Prostate gland (tissue), 2 donors: ENCODE measurements around the gene IGFBP3. TPM values are rescaled to one million over a fixed set of nuclear protein-coding genes. Genes with fewer than 3 reads are reported as not detected.

ENCODE experiments used
- DNase-seq: peaks from one replicate; pipeline ENCODE4 v3.0.0-alpha.2; 2019; ENCODE audit warnings: low spot score
- H3K27ac ChIP-seq, 2 donors: fragments of 200-600 bp; sonication (generic); 2 replicates each; pipeline ENCODE4 v1.5.1; 2017 to 2019
- H3K27me3 ChIP-seq: fragments of 200-600 bp; sonication (generic); replicated peaks from 2 replicates; pipeline ENCODE4 v1.5.1; 2019; ENCODE audit not compliant: insufficient read depth
- H3K36me3 ChIP-seq, 2 donors: fragments of 200-600 bp; sonication (generic); 1 replicate in 1 of 2; 2 replicates in 1 of 2; pipeline versions ENCODE4 v1.5.1 to v1.8.1; 2017 to 2019
- H3K4me1 ChIP-seq: fragments of 200-600 bp; sonication (generic); replicated peaks from 2 replicates; pipeline ENCODE4 v1.5.1; 2019
- H3K4me3 ChIP-seq, 2 donors: fragments of 200-600 bp; sonication (generic); 2 replicates each; pipeline ENCODE4 v1.5.1; 2017 to 2019
- H3K9me3 ChIP-seq: fragments of 200-600 bp; sonication (generic); 2 replicates; pipeline ENCODE4 v1.5.1; 2017
- POLR2A ChIP-seq: fragments of 450-650 bp; IDR thresholded peaks from one replicate; pipeline ENCODE4 v1.6.1; 2016; ENCODE audit warnings: antibody characterized with exemption, mild to moderate bottlenecking
- POLR2AphosphoS5 ChIP-seq: sonication (generic); formaldehyde crosslinking; IDR thresholded peaks from one replicate; pipeline ENCODE4 v1.6.1; 2017; ENCODE audit warnings: antibody characterized with exemption
- WGBS: methylation state at CpG from one replicate; pipeline ENCODE4 v1.1.5; 2018; 5-methylcytosine and 5-hydroxymethylcytosine counted together
- intact Hi-C: fragments of 100-400 bp; cut with DNase I; formaldehyde crosslinking; loops from one replicate; pipeline ENCODE4 v1.14.2; 2022
- total RNA-seq, 2 donors: library from RNA; depleted of rRNA; stranded (reverse); fragments of >200 nt; gene quantifications; one replicate each; pipeline ENCODE4 v1.1.0, GENCODE V29; 2016
- TF ChIP-seq, protein P1 (sequence below), 4 experiments: fragments of 200-600 bp in 2 of 4; fragments of 450-650 bp in 2 of 4; sonication (generic) in 2 of 4; IDR thresholded peaks; 1 replicate in 3 of 4; 2 replicates in 1 of 4; pipeline ENCODE4 v1.5.1; 2016 to 2019; ENCODE audit warnings: antibody characterized with exemption in 4 of 4, mild to moderate bottlenecking in 2 of 4, moderate library complexity in 2 of 4

Gene IGFBP3
- total RNA-seq, 2 donors from 2014 or later: 71.6 to 105 TPM

DNA sequence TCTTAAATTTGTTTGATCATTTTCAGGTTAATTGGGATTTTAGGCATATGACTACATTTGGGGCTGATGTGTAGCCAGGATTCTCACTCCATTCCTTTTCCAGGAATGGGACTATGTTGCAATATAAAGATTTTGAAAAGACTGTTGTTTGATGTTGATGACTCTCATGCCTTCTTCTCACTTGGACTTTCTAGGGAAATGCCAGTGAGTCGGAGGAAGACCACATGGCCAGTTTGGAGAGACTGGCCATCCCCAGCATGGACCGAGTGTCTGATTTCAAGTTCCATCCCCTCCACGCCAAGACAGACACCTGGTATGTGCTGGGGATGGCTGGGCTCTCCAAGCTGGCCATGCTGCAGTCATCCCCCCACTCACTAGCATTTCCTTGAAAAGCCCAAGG lies 5.5 kb downstream of the IGFBP3 start:
- no peaks in the 10 kb centered on the region for H3K27me3 ChIP-seq
- H3K4me1 ChIP-seq: no peaks in the 10 kb centered on the region
- 87% methylated on average over 3 of the region's 3 CpGs for WGBS
- H3K27ac ChIP-seq: no peak overlapping the region
- no peak for DNase-seq
- H3K4me3 ChIP-seq: no peak overlapping the region
- H3K9me3 ChIP-seq: no peaks in the 10 kb centered on the region
- TF ChIP-seq POLR2A (no peak), POLR2AphosphoS5 (no peak)
- TF ChIP-seq, protein P1, sequence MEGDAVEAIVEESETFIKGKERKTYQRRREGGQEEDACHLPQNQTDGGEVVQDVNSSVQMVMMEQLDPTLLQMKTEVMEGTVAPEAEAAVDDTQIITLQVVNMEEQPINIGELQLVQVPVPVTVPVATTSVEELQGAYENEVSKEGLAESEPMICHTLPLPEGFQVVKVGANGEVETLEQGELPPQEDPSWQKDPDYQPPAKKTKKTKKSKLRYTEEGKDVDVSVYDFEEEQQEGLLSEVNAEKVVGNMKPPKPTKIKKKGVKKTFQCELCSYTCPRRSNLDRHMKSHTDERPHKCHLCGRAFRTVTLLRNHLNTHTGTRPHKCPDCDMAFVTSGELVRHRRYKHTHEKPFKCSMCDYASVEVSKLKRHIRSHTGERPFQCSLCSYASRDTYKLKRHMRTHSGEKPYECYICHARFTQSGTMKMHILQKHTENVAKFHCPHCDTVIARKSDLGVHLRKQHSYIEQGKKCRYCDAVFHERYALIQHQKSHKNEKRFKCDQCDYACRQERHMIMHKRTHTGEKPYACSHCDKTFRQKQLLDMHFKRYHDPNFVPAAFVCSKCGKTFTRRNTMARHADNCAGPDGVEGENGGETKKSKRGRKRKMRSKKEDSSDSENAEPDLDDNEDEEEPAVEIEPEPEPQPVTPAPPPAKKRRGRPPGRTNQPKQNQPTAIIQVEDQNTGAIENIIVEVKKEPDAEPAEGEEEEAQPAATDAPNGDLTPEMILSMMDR (IDR thresholded peaks at IDR 0.05): no peak
- no peaks in the 10 kb centered on the region for H3K36me3 ChIP-seq
- intact Hi-C loops: loop anchor here (5.0 kb wide), 1 partner anchor 1337 kb away; no protein-coding TSS in a partner anchor

DNA sequence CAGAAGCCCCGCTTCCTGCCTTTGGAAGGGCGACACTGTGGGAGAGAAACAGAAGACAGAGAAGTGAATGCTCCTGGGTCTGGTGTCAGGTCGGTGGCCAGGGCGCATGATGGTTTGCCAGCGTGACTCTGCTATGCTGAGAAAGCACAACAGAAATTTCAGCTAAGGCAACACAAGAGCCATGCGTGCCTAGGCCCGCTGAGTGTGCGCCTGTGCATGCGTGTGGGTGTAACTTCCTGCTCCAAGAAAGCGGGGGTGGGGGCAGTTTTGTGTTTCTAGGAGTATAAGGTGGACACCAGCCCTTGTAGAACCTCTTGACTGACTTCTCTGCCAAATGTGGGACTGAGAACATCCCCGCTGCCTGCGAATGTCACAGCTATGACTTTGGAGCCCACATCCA lies 6.2 kb downstream of the IGFBP3 start:
- Histone ChIP-seq H3K36me3 (no peaks in the 10 kb centered on the region), H3K4me1 (no peaks in the 10 kb centered on the region), H3K27me3 (no peaks in the 10 kb centered on the region), H3K9me3 (no peaks in the 10 kb centered on the region), H3K27ac (no peak overlapping the region), H3K4me3 (no peak overlapping the region)
- DNase-seq: no peak
- WGBS: 91% methylated on average over 12 of the region's 12 CpGs
- TF ChIP-seq, protein P1 (IDR thresholded peaks at IDR 0.05): no peak
- TF ChIP-seq POLR2AphosphoS5 (no peak), POLR2A (no peak)
- intact Hi-C loops: loop anchor here (5.0 kb wide), 1 partner anchor 1337 kb away; no protein-coding TSS in a partner anchor

DNA sequence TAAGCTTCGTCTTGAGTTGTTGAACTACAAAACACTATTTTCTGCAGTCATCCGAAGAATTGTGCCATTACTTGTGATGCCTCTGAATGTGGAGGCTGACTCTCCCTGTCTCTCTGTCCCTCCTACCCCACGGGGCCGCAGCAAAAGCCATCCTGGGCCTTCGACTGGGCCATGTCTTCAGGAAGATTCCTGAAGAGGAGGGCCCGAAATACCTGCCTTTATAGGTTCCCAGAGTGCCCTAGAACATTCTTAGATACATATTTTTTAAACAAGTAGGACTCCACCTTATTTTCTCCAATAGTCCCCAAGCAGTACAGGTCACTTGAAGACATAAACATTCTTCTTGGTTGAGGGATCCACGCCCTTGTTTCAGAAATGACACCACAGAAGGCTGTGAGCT lies 8.1 kb downstream of the IGFBP3 start:
- Histone ChIP-seq H3K36me3 (no peaks in the 10 kb centered on the region), H3K4me1 (no peaks in the 10 kb centered on the region), H3K27ac (no peak overlapping the region), H3K27me3 (no peaks in the 10 kb centered on the region), H3K9me3 (no peaks in the 10 kb centered on the region), H3K4me3 (no peak overlapping the region)
- no peak for DNase-seq
- 91% methylated on average over 7 of the region's 7 CpGs for WGBS
- intact Hi-C loops: no loop called here
- TF ChIP-seq, protein P1 (IDR thresholded peaks at IDR 0.05): no peak
- TF ChIP-seq POLR2A: no peak

DNA sequence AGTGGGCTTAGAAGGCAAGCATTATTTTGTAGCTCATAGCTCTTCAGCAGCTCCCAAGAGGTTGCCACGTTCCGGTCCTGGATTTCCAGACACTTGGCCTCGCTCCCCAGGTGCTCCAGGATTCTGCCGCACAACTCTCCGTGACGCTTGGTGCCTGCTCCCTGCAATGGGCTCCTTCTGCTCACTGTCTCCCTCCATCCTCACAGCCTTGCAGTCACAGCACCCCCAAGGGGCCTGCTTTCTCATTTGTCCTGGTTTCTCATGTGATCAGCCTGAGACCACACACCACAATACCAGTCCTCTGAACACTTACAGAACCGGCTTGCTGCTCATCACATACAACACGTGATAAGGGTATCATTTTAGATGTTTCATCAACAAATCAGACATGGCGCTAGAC lies 9.8 kb downstream of the IGFBP3 start:
- Histone ChIP-seq H3K4me3 (no peak overlapping the region), H3K4me1 (no peaks in the 10 kb centered on the region), H3K36me3 (no peaks in the 10 kb centered on the region), H3K9me3 (no peaks in the 10 kb centered on the region), H3K27ac (no peak overlapping the region), H3K27me3 (no peaks in the 10 kb centered on the region)
- no peak for DNase-seq
- 93% methylated on average over 9 of the region's 9 CpGs for WGBS
- TF ChIP-seq POLR2AphosphoS5 (no peak), POLR2A (no peak)
- TF ChIP-seq, protein P1 (IDR thresholded peaks at IDR 0.05): no peak
- intact Hi-C loops: no loop called here

DNA sequence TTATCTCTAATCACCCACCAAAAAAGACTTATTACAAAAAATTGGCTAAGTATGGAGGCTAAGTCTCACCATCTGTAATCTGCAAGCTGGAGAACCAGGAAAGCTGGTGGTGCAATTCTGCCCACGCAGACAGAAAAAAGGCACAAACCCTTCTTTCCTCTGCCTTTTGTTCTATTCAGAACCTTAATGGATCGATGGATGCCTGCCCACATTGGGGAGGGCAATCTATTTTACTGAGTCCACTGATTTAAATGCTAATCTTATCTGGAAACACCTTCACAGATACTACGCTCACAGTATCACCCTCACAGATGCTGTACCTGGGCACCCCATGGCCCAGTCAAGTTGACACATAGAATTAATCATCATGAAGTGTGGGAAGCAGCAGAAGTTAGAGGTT lies 10.2 kb downstream of the IGFBP3 start:
- no peak for DNase-seq
- Histone ChIP-seq H3K4me1 (no peaks in the 10 kb centered on the region), H3K9me3 (no peaks in the 10 kb centered on the region), H3K4me3 (no peak overlapping the region), H3K36me3 (no peaks in the 10 kb centered on the region), H3K27me3 (no peaks in the 10 kb centered on the region), H3K27ac (no peak overlapping the region)
- intact Hi-C loops: no loop called here
- 92% methylated on average over 3 of the region's 3 CpGs for whole genome bisulfite sequencing
- no peak for TF ChIP-seq POLR2A
